ELF-1 (cell line): ENCODE measurements around the gene MS4A4E.
"Not testable (repeated sequence)": the region's sequence is repeated elsewhere in the genome, so short reads cannot be mapped to it uniquely, and the experiment has no call there.

Experiments
- DNase-seq: peaks from one replicate; pipeline ENCODE4 v3.0.0-alpha.2; 2016; ENCODE audit warnings: low read depth, low spot score

Gene MS4A4E

GRCh38 chr11:60175860-60176275, 67.1 kb downstream of the MS4A4E start:
- no peak for DNase-seq

- DNase-seq: no peak
Observed at GRCh38 chr11:60172011-60172410, 70.9 kb downstream of the MS4A4E start.

GRCh38 chr11:60170566-60170965, 72.4 kb downstream of the MS4A4E start:
- no peak for DNase-seq

- DNase-seq: peak; percentile 39
Observed at GRCh38 chr11:60169264-60169915, 73.5 kb downstream of the MS4A4E start.

GRCh38 chr11:60168306-60168705, 74.6 kb downstream of the MS4A4E start:
- DNase-seq: no peak

- no peak for DNase-seq
Observed at GRCh38 chr11:60165951-60166350, 77.0 kb downstream of the MS4A4E start.

GRCh38 chr11:60165538-60165937, 77.4 kb downstream of the MS4A4E start:
- no peak for DNase-seq

GRCh38 chr11:60164550-60165075, 78.3 kb downstream of the MS4A4E start:
- no peak for DNase-seq

- no peak for DNase-seq
Observed at GRCh38 chr11:60161766-60162165, 81.2 kb downstream of the MS4A4E start.

- no peak for DNase-seq
Observed at GRCh38 chr11:60161107-60161506, 81.8 kb downstream of the MS4A4E start.

GRCh38 chr11:60159868-60160267, 83.1 kb downstream of the MS4A4E start:
- no peak for DNase-seq

GRCh38 chr11:60159284-60159683, 83.7 kb downstream of the MS4A4E start:
- DNase-seq: no peak

- no peak for DNase-seq
Observed at GRCh38 chr11:60158636-60159035, 84.3 kb downstream of the MS4A4E start.

- DNase-seq: no peak
Observed at GRCh38 chr11:60155931-60156330, 87.0 kb downstream of the MS4A4E start.

GRCh38 chr11:60152727-60153126, 90.2 kb downstream of the MS4A4E start:
- DNase-seq: not testable (repeated sequence)

- DNase-seq: no peak
Observed at GRCh38 chr11:60150279-60150678, 92.7 kb downstream of the MS4A4E start.
